ENCODE results near the gene DDX42. TPM values are rescaled to one million over a fixed set of nuclear protein-coding genes. Genes with fewer than 3 reads are reported as not detected.
A peak's percentile ranks its signal among the peaks of the same experiment; 100 is the strongest.

The DDX42 gene
- total and polyA plus RNA-seq, 2 of the 13 experiments (the other 11 are each of a cell fraction or from before 2014, with no cell fraction given) = 87.2 to 92.9 TPM

DNA sequence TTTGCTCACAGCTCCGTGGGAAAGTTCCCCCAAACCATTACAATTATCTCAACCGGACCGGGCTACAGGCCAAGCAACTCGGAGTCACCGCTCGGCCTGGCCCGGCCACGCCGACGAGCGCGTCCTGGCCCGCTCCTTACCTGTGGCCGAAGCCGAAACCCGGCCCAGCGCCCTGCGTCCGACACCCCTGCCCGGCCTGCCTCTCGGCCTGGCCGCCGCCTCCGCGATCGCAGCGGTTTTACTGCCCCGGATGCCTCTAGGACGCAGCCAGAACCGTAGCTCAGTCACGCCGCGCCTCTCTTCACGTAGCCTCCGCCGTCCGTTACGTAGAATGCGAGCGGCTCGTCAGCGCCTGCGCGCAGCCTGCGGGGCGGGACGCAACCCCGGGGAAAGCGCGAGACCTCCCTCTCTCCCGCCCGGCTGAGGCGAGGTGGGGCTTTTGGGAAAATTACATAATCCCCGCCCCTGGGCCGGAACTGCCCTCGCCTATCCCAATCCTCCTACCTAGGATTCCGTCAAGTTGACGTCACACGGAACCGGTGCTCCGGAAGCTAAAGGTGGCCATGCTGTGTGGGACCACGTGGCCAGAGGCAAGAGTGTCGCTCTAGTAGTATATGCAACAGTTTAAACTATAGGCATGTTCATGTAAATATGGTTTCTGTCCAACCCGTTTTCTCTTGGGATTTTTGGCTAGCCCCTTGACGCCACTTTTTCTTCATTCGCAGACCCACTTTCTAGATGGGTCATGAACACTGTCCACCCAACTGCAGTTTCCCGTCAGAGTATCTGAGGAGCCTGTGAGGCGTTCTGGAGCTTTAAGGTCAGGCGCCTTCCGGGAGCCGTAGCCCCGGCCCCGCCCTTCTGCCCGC lies 464 bp upstream of the DDX42 start, which contains the start of gene CCDC47 (continued):
- TF ChIP-seq CCAR2 (optimal IDR thresholded peaks at IDR 0.05; ENCODE audit: low read depth, low read length) (peak; percentile 42), HNF4G (IDR thresholded peaks at IDR 0.05; ENCODE audit: borderline replicate concordance, low read depth, low read length) (no peak), HNF4G (CRISPR knock-in tag; IDR thresholded peaks at IDR 0.05; ENCODE audit: borderline replicate concordance, low read depth) (peak; percentile 69; the same call in 1 of the 2 replicates), NFE2L1 (CRISPR knock-in tag; IDR thresholded peaks at IDR 0.05; ENCODE audit: borderline replicate concordance) (no peak; the same call in 1 of the 2 replicates), SCMH1 (CRISPR knock-in tag; IDR thresholded peaks at IDR 0.05; ENCODE audit: borderline replicate concordance) (no peak), REXO4 (CRISPR knock-in tag; IDR thresholded peaks at IDR 0.05; ENCODE audit: borderline replicate concordance) (no peak), DMAP1 (CRISPR knock-in tag; IDR thresholded peaks at IDR 0.05) (peak; percentile 100), MXD4 (CRISPR knock-in tag; IDR thresholded peaks at IDR 0.05) (peak; percentile 100), NFE2L2 (IDR thresholded peaks at IDR 0.05; ENCODE audit: low read length) (no peak), ZNF431 (CRISPR knock-in tag; IDR thresholded peaks at IDR 0.05; ENCODE audit: borderline replicate concordance, low read depth) (peak; percentile 67)
- TF ChIP-seq, protein P1, sequence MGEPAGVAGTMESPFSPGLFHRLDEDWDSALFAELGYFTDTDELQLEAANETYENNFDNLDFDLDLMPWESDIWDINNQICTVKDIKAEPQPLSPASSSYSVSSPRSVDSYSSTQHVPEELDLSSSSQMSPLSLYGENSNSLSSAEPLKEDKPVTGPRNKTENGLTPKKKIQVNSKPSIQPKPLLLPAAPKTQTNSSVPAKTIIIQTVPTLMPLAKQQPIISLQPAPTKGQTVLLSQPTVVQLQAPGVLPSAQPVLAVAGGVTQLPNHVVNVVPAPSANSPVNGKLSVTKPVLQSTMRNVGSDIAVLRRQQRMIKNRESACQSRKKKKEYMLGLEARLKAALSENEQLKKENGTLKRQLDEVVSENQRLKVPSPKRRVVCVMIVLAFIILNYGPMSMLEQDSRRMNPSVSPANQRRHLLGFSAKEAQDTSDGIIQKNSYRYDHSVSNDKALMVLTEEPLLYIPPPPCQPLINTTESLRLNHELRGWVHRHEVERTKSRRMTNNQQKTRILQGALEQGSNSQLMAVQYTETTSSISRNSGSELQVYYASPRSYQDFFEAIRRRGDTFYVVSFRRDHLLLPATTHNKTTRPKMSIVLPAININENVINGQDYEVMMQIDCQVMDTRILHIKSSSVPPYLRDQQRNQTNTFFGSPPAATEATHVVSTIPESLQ (CRISPR knock-in tag; conservative IDR thresholded peaks at IDR 0.05) = no peak
- TF ChIP-seq, protein P2, sequence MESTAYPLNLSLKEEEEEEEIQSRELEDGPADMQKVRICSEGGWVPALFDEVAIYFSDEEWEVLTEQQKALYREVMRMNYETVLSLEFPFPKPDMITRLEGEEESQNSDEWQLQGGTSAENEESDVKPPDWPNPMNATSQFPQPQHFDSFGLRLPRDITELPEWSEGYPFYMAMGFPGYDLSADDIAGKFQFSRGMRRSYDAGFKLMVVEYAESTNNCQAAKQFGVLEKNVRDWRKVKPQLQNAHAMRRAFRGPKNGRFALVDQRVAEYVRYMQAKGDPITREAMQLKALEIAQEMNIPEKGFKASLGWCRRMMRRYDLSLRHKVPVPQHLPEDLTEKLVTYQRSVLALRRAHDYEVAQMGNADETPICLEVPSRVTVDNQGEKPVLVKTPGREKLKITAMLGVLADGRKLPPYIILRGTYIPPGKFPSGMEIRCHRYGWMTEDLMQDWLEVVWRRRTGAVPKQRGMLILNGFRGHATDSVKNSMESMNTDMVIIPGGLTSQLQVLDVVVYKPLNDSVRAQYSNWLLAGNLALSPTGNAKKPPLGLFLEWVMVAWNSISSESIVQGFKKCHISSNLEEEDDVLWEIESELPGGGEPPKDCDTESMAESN (CRISPR knock-in tag; conservative IDR thresholded peaks at IDR 0.05) = peak; percentile 92
- TF ChIP-seq, protein P3, sequence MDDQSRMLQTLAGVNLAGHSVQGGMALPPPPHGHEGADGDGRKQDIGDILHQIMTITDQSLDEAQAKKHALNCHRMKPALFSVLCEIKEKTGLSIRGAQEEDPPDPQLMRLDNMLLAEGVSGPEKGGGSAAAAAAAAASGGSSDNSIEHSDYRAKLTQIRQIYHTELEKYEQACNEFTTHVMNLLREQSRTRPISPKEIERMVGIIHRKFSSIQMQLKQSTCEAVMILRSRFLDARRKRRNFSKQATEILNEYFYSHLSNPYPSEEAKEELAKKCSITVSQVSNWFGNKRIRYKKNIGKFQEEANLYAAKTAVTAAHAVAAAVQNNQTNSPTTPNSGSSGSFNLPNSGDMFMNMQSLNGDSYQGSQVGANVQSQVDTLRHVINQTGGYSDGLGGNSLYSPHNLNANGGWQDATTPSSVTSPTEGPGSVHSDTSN (CRISPR knock-in tag; IDR thresholded peaks at IDR 0.05; ENCODE audit: borderline replicate concordance) = 0 out of 2 replicates have a peak, but pooled peaks have one; percentile 79
- TF ChIP-seq, protein P4, sequence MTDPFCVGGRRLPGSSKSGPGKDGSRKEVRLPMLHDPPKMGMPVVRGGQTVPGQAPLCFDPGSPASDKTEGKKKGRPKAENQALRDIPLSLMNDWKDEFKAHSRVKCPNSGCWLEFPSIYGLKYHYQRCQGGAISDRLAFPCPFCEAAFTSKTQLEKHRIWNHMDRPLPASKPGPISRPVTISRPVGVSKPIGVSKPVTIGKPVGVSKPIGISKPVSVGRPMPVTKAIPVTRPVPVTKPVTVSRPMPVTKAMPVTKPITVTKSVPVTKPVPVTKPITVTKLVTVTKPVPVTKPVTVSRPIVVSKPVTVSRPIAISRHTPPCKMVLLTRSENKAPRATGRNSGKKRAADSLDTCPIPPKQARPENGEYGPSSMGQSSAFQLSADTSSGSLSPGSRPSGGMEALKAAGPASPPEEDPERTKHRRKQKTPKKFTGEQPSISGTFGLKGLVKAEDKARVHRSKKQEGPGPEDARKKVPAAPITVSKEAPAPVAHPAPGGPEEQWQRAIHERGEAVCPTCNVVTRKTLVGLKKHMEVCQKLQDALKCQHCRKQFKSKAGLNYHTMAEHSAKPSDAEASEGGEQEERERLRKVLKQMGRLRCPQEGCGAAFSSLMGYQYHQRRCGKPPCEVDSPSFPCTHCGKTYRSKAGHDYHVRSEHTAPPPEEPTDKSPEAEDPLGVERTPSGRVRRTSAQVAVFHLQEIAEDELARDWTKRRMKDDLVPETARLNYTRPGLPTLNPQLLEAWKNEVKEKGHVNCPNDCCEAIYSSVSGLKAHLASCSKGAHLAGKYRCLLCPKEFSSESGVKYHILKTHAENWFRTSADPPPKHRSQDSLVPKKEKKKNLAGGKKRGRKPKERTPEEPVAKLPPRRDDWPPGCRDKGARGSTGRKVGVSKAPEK (CRISPR knock-in tag; IDR thresholded peaks at IDR 0.05; ENCODE audit: borderline replicate concordance) = no peak; the same call in 1 of the 2 replicates
- TF ChIP-seq, protein P5, sequence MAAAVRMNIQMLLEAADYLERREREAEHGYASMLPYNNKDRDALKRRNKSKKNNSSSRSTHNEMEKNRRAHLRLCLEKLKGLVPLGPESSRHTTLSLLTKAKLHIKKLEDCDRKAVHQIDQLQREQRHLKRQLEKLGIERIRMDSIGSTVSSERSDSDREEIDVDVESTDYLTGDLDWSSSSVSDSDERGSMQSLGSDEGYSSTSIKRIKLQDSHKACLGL (CRISPR knock-in tag; IDR thresholded peaks at IDR 0.05) = peak; percentile 95; the same call in 1 of the 2 replicates
